ENCODE data around the gene TMEM242.

- TF ChIP-seq CTCF (IDR thresholded peaks at IDR 0.05): no peak
- TF ChIP-seq POLR2A (IDR thresholded peaks at IDR 0.05): no peak
These were observed 50.9 kb downstream of the TMEM242 start for GRCh38 chr6:157272372-157272771.

Measured in esophagus squamous epithelium (tissue), 4 donors.